Activated naive CD4-positive, alpha-beta T cell treated with anti-CD3 and anti-CD28 coated beads, Interleukin-2, amount 10 ng/mL, durations not matched to agents 7 days and 5 days (primary cell): ENCODE measurements around the gene TSPAN5.

Experiments
- CTCF ChIA-PET: fragments of 350-600 bp; sonication (Branson Sonifier 250); formaldehyde crosslinking; loops from one replicate; lab custom pipeline; 2021; ENCODE audit warnings: antibody characterized with exemption; lab: Charles Lee
- DNase-seq: peaks from one replicate; pipeline ENCODE4 v3.0.0-alpha.2; 2020
- H3K27ac Mint-ChIP-seq: one replicate; pipeline ENCODE4 v1.8.0; 2021; ENCODE audit warnings: mild to moderate bottlenecking, moderate library complexity, mixed read lengths
- H3K27me3 Mint-ChIP-seq: one replicate; pipeline ENCODE4 v1.8.0; 2021; ENCODE audit warnings: mild to moderate bottlenecking, mixed read lengths
- H3K36me3 Mint-ChIP-seq: one replicate; pipeline ENCODE4 v1.8.0; 2021; ENCODE audit warnings: mixed read lengths
- H3K4me1 Mint-ChIP-seq: one replicate; pipeline ENCODE4 v1.8.0; 2021; ENCODE audit warnings: mixed read lengths
- H3K4me3 Mint-ChIP-seq: one replicate; pipeline ENCODE4 v1.8.0; 2021; ENCODE audit warnings: mild to moderate bottlenecking, moderate library complexity, mixed read lengths
- H3K9me3 Mint-ChIP-seq: one replicate; pipeline ENCODE4 v1.8.0; 2021; ENCODE audit warnings: mixed read lengths

TSPAN5 gene

GRCh38 chr4:98627531-98628257 is 30.7 kb downstream of the TSPAN5 start:
- H3K9me3 Mint-ChIP-seq = no peaks in the 10 kb centered on the region
- no peak for DNase-seq
- H3K4me1 Mint-ChIP-seq = peaks cover 33% of the 10 kb centered on the region
- H3K27me3 Mint-ChIP-seq = no peaks in the 10 kb centered on the region
- no peak overlapping the region for H3K4me3 Mint-ChIP-seq
- peaks cover 6% of the 10 kb centered on the region for H3K36me3 Mint-ChIP-seq
- CTCF ChIA-PET = no interaction called here
- no peak overlapping the region for H3K27ac Mint-ChIP-seq

- no peaks in the 10 kb centered on the region for H3K27me3 Mint-ChIP-seq
- H3K36me3 Mint-ChIP-seq = peaks cover 4% of the 10 kb centered on the region
- CTCF ChIA-PET = no interaction called here
- no peak for DNase-seq
- peaks cover 35% of the 10 kb centered on the region for H3K4me1 Mint-ChIP-seq
- H3K27ac Mint-ChIP-seq = no peak overlapping the region
- no peak overlapping the region for H3K4me3 Mint-ChIP-seq
- H3K9me3 Mint-ChIP-seq = no peaks in the 10 kb centered on the region
Observed at GRCh38 chr4:98626350-98626749, 32.1 kb downstream of the TSPAN5 start.

GRCh38 chr4:98625920-98626319 is 32.5 kb downstream of the TSPAN5 start:
- CTCF ChIA-PET = no interaction called here
- Mint-ChIP-seq H3K27ac (no peak overlapping the region), H3K36me3 (peaks cover 4% of the 10 kb centered on the region), H3K4me1 (peaks cover 35% of the 10 kb centered on the region), H3K27me3 (no peaks in the 10 kb centered on the region), H3K9me3 (no peaks in the 10 kb centered on the region), H3K4me3 (no peak overlapping the region)
- DNase-seq = no peak

- CTCF ChIA-PET = no interaction called here
- Mint-ChIP-seq H3K4me1 (peaks cover 35% of the 10 kb centered on the region), H3K4me3 (no peak overlapping the region), H3K36me3 (peaks cover 4% of the 10 kb centered on the region), H3K27ac (no peak overlapping the region), H3K27me3 (no peaks in the 10 kb centered on the region), H3K9me3 (no peaks in the 10 kb centered on the region)
- no peak for DNase-seq
Observed at GRCh38 chr4:98625399-98625798, 33.0 kb downstream of the TSPAN5 start.

- no peak for DNase-seq
- peaks cover 35% of the 10 kb centered on the region for H3K4me1 Mint-ChIP-seq
- H3K27me3 Mint-ChIP-seq = no peaks in the 10 kb centered on the region
Observed at GRCh38 chr4:98624642-98625041, 33.8 kb downstream of the TSPAN5 start.

GRCh38 chr4:98624144-98624543 is 34.3 kb downstream of the TSPAN5 start:
- CTCF ChIA-PET = interaction anchor here (1.1 kb wide), 1 partner anchor 11 kb away, joined by 3 read pairs; no protein-coding TSS in a partner anchor
- Mint-ChIP-seq H3K36me3 (peaks cover 4% of the 10 kb centered on the region), H3K4me1 (peaks cover 35% of the 10 kb centered on the region), H3K27ac (no peak overlapping the region), H3K4me3 (no peak overlapping the region), H3K27me3 (no peaks in the 10 kb centered on the region), H3K9me3 (no peaks in the 10 kb centered on the region)
- DNase-seq = no peak

More at GRCh38 chr4:98624642-98625041, 33.8 kb downstream of the TSPAN5 start:
- Mint-ChIP-seq H3K9me3 (no peaks in the 10 kb centered on the region), H3K4me3 (no peak overlapping the region), H3K36me3 (peaks cover 4% of the 10 kb centered on the region), H3K27ac (no peak overlapping the region)
- CTCF ChIA-PET = interaction anchor here (1.1 kb wide), 1 partner anchor 11 kb away, joined by 3 read pairs; no protein-coding TSS in a partner anchor

- H3K4me1 Mint-ChIP-seq = peaks cover 35% of the 10 kb centered on the region
- CTCF ChIA-PET = no interaction called here
Observed at GRCh38 chr4:98623126-98623802, 35.1 kb downstream of the TSPAN5 start.

GRCh38 chr4:98620087-98620784 is 38.2 kb downstream of the TSPAN5 start:
- Mint-ChIP-seq H3K27me3 (no peaks in the 10 kb centered on the region), H3K36me3 (no peaks in the 10 kb centered on the region), H3K27ac (no peak overlapping the region), H3K4me3 (no peak overlapping the region), H3K4me1 (peaks cover 19% of the 10 kb centered on the region), H3K9me3 (no peaks in the 10 kb centered on the region)
- no peak for DNase-seq
- CTCF ChIA-PET = no interaction called here

More at GRCh38 chr4:98623126-98623802, 35.1 kb downstream of the TSPAN5 start:
- Mint-ChIP-seq H3K27ac (no peak overlapping the region), H3K9me3 (no peaks in the 10 kb centered on the region), H3K36me3 (peaks cover 4% of the 10 kb centered on the region), H3K4me3 (no peak overlapping the region), H3K27me3 (no peaks in the 10 kb centered on the region)
- DNase-seq = no peak

GRCh38 chr4:98619180-98619579 is 39.2 kb downstream of the TSPAN5 start:
- H3K9me3 Mint-ChIP-seq = no peaks in the 10 kb centered on the region
- no peak overlapping the region for H3K4me3 Mint-ChIP-seq
- peaks cover 11% of the 10 kb centered on the region for H3K4me1 Mint-ChIP-seq
- no peaks in the 10 kb centered on the region for H3K36me3 Mint-ChIP-seq
- no peaks in the 10 kb centered on the region for H3K27me3 Mint-ChIP-seq
- no peak for DNase-seq
- CTCF ChIA-PET = no interaction called here
- H3K27ac Mint-ChIP-seq = no peak overlapping the region

- Mint-ChIP-seq H3K27ac (no peak overlapping the region), H3K4me1 (peaks cover 10% of the 10 kb centered on the region), H3K27me3 (no peaks in the 10 kb centered on the region), H3K9me3 (no peaks in the 10 kb centered on the region), H3K4me3 (no peak overlapping the region), H3K36me3 (no peaks in the 10 kb centered on the region)
- no peak for DNase-seq
- CTCF ChIA-PET = no interaction called here
Observed at GRCh38 chr4:98618680-98619079, 39.7 kb downstream of the TSPAN5 start.

GRCh38 chr4:98617358-98618047 is 40.9 kb downstream of the TSPAN5 start:
- Mint-ChIP-seq H3K4me3 (no peak overlapping the region), H3K27ac (no peak overlapping the region), H3K27me3 (no peaks in the 10 kb centered on the region), H3K9me3 (no peaks in the 10 kb centered on the region), H3K4me1 (peaks cover 15% of the 10 kb centered on the region), H3K36me3 (no peaks in the 10 kb centered on the region)
- CTCF ChIA-PET = interaction anchor here (0.7 to 0.9 kb wide), 2 partner anchors 11 to 150 kb away, joined by 4 read pairs; no protein-coding TSS in a partner anchor
- no peak for DNase-seq

- Mint-ChIP-seq H3K27ac (no peak overlapping the region), H3K9me3 (no peaks in the 10 kb centered on the region), H3K4me1 (peaks cover 21% of the 10 kb centered on the region), H3K36me3 (no peaks in the 10 kb centered on the region), H3K4me3 (no peak overlapping the region), H3K27me3 (no peaks in the 10 kb centered on the region)
- DNase-seq = no peak
- CTCF ChIA-PET = no interaction called here
Observed at GRCh38 chr4:98615991-98616390, 42.4 kb downstream of the TSPAN5 start.

GRCh38 chr4:98614662-98615061 is 43.7 kb downstream of the TSPAN5 start:
- Mint-ChIP-seq H3K9me3 (no peaks in the 10 kb centered on the region), H3K27ac (no peak overlapping the region), H3K4me3 (no peak overlapping the region), H3K27me3 (no peaks in the 10 kb centered on the region), H3K4me1 (peaks cover 21% of the 10 kb centered on the region), H3K36me3 (no peaks in the 10 kb centered on the region)
- CTCF ChIA-PET = no interaction called here
- DNase-seq = no peak

- Mint-ChIP-seq H3K36me3 (no peaks in the 10 kb centered on the region), H3K27me3 (no peaks in the 10 kb centered on the region), H3K4me3 (no peak overlapping the region), H3K27ac (no peak overlapping the region), H3K4me1 (peaks cover 25% of the 10 kb centered on the region), H3K9me3 (no peaks in the 10 kb centered on the region)
- DNase-seq = no peak
- CTCF ChIA-PET = no interaction called here
Observed at GRCh38 chr4:98614094-98614493, 44.3 kb downstream of the TSPAN5 start.
